ENCODE data around the gene PRXL2C. TPM values are rescaled to one million over a fixed set of nuclear protein-coding genes. Genes with fewer than 3 reads are reported as not detected.

The PRXL2C gene
- total and polyA plus RNA-seq, 10 of the 15 experiments (the other 5 are each of a cell fraction or from before 2014, with no cell fraction given), result 4.0 to 16.0 (median 7.4) TPM

DNA sequence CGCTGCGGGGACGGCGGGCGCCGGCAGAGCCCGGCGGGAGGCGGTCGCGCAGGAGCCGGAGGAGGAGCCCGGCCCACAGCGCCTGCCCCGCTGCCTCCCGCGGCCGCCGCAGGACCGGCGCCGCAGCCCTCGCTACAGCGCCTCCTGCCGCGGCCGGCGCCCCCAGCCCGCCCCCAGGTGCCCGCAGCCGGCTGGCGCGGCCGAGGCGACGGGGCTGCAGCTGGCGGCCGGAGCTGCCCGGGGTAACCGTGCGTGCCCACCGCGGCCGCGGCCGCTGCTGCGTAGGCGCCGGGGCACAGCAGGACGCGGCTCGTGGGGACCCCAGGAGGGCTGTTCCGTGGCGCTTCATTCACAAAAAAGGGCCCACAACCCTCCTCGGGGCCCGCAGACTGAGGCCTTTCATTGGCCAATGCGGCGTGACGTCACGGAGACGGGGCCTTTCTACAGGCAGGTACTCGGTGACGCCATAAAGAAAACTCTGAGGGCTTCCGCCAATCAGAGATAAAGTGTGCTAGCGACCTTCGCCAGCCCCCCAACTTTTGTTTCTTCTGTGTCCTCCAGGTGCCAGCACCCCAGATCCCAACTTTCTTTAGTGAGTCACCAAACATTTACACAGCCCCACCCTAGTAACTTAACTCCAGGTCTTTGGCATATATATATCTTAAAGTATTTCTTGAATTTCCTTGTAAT lies 35.5 kb downstream of the PRXL2C start, which contains the start of gene CDC14B (continued):
- TF ChIP-seq, protein P1, sequence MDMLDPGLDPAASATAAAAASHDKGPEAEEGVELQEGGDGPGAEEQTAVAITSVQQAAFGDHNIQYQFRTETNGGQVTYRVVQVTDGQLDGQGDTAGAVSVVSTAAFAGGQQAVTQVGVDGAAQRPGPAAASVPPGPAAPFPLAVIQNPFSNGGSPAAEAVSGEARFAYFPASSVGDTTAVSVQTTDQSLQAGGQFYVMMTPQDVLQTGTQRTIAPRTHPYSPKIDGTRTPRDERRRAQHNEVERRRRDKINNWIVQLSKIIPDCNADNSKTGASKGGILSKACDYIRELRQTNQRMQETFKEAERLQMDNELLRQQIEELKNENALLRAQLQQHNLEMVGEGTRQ (IDR thresholded peaks at IDR 0.05; ENCODE audit: borderline replicate concordance, low read depth, low read length), result no peak
- TF ChIP-seq, protein P2, sequence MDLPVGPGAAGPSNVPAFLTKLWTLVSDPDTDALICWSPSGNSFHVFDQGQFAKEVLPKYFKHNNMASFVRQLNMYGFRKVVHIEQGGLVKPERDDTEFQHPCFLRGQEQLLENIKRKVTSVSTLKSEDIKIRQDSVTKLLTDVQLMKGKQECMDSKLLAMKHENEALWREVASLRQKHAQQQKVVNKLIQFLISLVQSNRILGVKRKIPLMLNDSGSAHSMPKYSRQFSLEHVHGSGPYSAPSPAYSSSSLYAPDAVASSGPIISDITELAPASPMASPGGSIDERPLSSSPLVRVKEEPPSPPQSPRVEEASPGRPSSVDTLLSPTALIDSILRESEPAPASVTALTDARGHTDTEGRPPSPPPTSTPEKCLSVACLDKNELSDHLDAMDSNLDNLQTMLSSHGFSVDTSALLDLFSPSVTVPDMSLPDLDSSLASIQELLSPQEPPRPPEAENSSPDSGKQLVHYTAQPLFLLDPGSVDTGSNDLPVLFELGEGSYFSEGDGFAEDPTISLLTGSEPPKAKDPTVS (IDR thresholded peaks at IDR 0.05; ENCODE audit: low read depth, low read length), result no peak
- TF ChIP-seq CREM (IDR thresholded peaks at IDR 0.05; ENCODE audit: low read depth), result peak; percentile 58
- TF ChIP-seq RUNX3 (IDR thresholded peaks at IDR 0.05; ENCODE audit: low read length), result no peak

GRCh38 chr9:96619124-96619465 lies 36.0 kb downstream of the PRXL2C start:
- H3K4me3 ChIP-seq, result no peak overlapping the region

More at GRCh38 chr9:96619124-96619465, 36.0 kb downstream of the PRXL2C start:
- H3K27ac ChIP-seq (ENCODE audit: control insufficient read depth, insufficient read depth), result no peak overlapping the region
- H3K36me3 ChIP-seq (ENCODE audit: control insufficient read depth in 2 of 2, insufficient read depth in 2 of 2, low read length in 1 of 2), result no peaks in the 10 kb centered on the region
- no peaks in the 10 kb centered on the region; the same call in 2 of the 3 replicates for H3K9me3 ChIP-seq (replicated peaks; ENCODE audit: control insufficient read depth, insufficient read depth, low read length)
- ATAC-seq (no peak), FAIRE-seq (no peak), DNase-seq (ENCODE audit: low read depth, low spot score) (no peak)
- RAD21 ChIA-PET (ENCODE audit: unreplicated experiment), result no interaction called here
- H3K9ac ChIP-seq (ENCODE audit: control insufficient read depth, insufficient read depth, low read length), result no peak overlapping the region
- H3K4me1 ChIP-seq (ENCODE audit: control insufficient read depth, insufficient read depth, low read length), result no peaks in the 10 kb centered on the region
- peaks cover 0 to 17% of the 10 kb centered on the region in 2 experiments; a peak in 2 of 4 replicates for H3K27me3 ChIP-seq (replicated peaks in 1 of 2; ENCODE audit: control insufficient read depth in 2 of 2, insufficient read depth in 2 of 2, low read length in 1 of 2)
- SMC1A ChIA-PET (ENCODE audit: uncharacterized antibody, unreplicated experiment), result no interaction called here
- no peaks in the 10 kb centered on the region for H4K20me1 ChIP-seq (ENCODE audit: control insufficient read depth, insufficient read depth)
- TF ChIP-seq BACH1 (IDR thresholded peaks at IDR 0.05; ENCODE audit: borderline replicate concordance) (no peak), IRF4 (IDR thresholded peaks at IDR 0.05; ENCODE audit: low read depth, low read length) (no peak), CHD4 (IDR thresholded peaks at IDR 0.05) (no peak), PBX3 (IDR thresholded peaks at IDR 0.05; ENCODE audit: insufficient replicate concordance, low read depth, low read length) (no peak), SMAD5 (IDR thresholded peaks at IDR 0.05; ENCODE audit: low read depth) (no peak), NFIC (IDR thresholded peaks at IDR 0.05; ENCODE audit: low read depth, low read length) (no peak), RELB (IDR thresholded peaks at IDR 0.05; ENCODE audit: low read depth) (no peak), YBX1 (IDR thresholded peaks at IDR 0.05) (no peak), CHD2 (IDR thresholded peaks at IDR 0.05; ENCODE audit: borderline replicate concordance, low read depth, low read length) (no peak), MTA2 (IDR thresholded peaks at IDR 0.05; ENCODE audit: low read depth) (no peak), EGR1 (IDR thresholded peaks at IDR 0.05; ENCODE audit: borderline replicate concordance in 1 of 2, low read depth in 2 of 2, low read length in 2 of 2) (no peak), STAT3 (IDR thresholded peaks at IDR 0.05; ENCODE audit: low read depth, low read length) (no peak), SUPT20H (IDR thresholded peaks at IDR 0.05; ENCODE audit: borderline replicate concordance, control insufficient read depth, low read depth, low read length) (no peak), NR2C2 (IDR thresholded peaks at IDR 0.05; ENCODE audit: borderline replicate concordance, control insufficient read depth, insufficient read length, low read depth) (no peak)
- POLR2A ChIA-PET, result no interaction called here
- in situ Hi-C loops (cut with MboI), result no loop called here
- no peak overlapping the region for H2AFZ ChIP-seq (ENCODE audit: control insufficient read depth, low read depth, low read length)
- CTCF ChIA-PET, result interaction anchor here (1.0 kb wide), 1 partner anchor 48 kb away, joined by 3 read pairs; no protein-coding TSS in a partner anchor
- H3K4me2 ChIP-seq (ENCODE audit: control insufficient read depth, insufficient read depth), result no peak overlapping the region
- no TSS peak for BruUV-seq (replicated peaks)
- H3K79me2 ChIP-seq (ENCODE audit: control insufficient read depth, insufficient read depth, low read length), result no peaks in the 10 kb centered on the region
- 60% methylated on average over 16 of the region's 54 CpGs for WGBS (ENCODE audit: insufficient coverage, insufficient replicate concordance, low lambda C conversion rate, missing lambda C conversion rate)
- intact Hi-C loops (cut with micrococcal nuclease; ENCODE audit: unreplicated experiment), result no loop called here
